DMS53 treated with DMSO at 0.1 percent for 48 hours (cell line): ENCODE data around the gene SMARCA2.

Source experiments
- DNase-seq: peaks from one replicate; lab custom pipeline; 2025; ENCODE audit not compliant: unreplicated experiment; lab: John Stamatoyannopoulos, UW

The SMARCA2 gene

DNA sequence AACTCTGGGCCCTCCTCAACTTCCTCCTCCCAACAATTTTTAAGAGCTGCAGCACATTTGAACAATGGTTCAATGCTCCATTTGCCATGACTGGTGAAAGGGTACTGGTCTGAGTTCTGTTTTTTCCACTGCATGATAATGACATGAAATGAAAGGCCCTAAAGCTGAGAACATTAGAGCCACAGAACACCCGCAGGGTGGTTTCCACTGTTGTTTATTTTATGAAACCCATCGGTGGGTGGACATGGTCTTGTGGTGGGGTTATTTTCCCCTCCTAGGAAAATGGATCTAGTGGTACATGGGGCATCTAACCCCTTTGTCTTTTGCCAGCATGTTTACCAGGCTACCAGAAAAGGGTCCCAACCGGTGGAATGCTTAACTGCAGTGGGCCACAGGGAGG is 71.8 kb downstream of the SMARCA2 start:
- no peak for DNase-seq

DNA sequence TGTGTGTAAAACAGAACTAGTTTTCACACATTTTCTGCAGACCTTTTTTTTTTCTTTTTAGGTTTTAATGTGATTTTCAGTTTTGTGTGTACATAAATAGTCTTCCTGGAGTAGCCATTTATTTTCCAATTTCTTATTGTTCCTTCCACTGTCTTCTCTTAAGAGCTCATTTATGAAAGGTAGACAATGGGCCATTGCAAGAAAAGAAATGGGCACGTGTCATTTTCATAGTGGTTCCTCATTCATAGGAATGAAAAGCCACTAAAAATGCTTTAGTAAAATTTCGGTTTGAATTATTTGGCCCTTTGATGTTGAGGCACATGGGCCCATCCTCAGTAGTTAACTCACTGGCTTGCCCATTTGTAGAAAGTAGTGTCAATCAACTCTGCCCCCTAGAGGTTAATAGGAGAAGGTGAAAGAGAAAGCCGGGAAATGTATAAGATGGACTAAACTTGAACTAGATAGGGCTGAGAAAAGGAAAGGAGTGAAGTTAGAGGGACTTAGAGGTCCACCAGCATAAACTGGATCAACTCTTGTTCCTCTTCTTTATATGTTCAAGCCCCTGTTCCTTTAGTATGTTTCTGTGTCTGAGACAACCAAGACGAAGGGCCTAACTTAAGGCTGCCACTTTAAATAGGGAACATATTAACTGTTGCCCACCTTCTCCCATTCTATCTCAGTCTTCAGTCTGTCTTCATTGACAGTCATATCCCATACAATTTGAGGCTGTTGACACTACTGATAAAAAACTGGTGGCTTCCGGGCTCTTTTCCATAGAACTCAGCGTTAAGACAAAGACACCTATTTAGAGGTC is 72.6 kb downstream of the SMARCA2 start:
- DNase-seq = no peak

GRCh38 chr9:2093920-2094597 is 78.9 kb downstream of the SMARCA2 start:
- no peak for DNase-seq

DNA sequence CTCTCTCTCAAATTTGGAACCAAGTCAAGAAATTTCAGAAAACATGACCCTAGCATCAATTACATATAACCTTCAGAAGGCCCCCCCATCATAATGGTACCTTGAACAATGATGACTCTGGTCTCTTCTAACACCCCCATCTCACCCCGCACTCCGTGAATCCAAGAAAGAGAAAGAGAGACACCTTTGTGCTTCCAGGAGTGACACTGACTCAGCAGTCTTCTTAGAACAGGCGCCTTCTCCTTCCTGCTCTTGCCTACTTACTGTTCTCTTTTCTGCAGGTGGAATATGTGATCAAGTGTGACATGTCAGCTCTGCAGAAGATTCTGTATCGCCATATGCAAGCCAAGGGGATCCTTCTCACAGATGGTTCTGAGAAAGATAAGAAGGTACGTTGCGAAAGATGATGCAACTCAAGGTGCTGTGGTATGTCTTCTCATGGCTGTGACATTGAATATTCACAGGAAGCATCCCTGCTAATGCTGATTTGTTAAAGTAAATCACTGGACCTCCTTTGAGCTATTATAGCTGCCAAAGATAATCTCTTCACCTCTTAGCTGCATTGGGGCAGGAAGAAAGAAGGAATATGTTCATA is 81.3 kb downstream of the SMARCA2 start:
- no peak for DNase-seq

- no peak for DNase-seq
These were observed 91.5 kb downstream of the SMARCA2 start for GRCh38 chr9:2106666-2107065.

- DNase-seq = no peak
These were observed 92.8 kb downstream of the SMARCA2 start for GRCh38 chr9:2107906-2108451.

DNA sequence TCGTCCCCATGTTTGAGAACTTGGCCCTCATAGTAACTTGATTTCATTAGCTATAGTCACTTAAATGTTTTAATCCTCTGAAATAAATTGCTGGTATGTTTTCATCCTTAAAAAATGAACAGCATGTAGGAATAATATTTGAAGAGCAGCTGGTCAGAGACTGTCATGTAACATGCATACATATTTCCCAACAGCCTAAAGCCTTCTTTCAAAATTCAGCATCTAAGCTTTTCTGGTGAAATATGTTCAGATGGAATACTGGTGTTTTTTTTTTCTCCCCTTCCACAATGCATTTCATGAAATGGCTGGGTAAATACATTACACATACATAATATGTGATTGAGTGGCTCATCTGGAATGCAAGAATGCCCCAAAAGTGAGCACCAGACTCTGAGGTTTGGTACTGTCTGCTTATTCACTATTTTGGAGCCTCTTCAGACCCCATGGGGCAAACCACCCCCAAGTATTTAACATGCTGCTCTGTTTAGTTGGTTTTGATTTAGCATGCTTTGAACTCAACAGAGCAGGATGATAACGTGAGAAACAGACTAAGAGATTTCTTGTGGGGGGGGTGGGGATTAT is 94.0 kb downstream of the SMARCA2 start:
- DNase-seq = no peak

- DNase-seq = no peak
These were observed 94.9 kb downstream of the SMARCA2 start for GRCh38 chr9:2110036-2110435.

DNA sequence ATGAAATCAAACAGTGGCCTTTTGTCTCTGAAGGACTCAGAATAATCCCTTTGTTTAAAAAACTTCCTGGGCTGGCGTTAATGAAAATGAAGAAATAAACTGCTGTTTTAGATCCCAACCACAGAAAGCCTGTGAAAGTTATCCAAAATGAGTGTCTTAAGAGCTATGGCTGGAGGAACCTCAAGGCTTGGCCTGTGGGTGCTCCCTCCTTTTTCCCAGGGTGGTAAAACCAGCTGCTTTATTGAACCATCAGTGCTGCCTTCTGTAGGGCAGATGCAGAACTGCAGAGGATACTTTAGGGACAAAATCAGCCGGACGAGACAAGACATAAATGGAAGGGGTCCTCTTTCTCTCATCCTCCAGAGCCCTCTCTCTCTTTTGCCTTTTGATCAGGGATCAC is 100.9 kb downstream of the SMARCA2 start:
- DNase-seq = no peak

DNA sequence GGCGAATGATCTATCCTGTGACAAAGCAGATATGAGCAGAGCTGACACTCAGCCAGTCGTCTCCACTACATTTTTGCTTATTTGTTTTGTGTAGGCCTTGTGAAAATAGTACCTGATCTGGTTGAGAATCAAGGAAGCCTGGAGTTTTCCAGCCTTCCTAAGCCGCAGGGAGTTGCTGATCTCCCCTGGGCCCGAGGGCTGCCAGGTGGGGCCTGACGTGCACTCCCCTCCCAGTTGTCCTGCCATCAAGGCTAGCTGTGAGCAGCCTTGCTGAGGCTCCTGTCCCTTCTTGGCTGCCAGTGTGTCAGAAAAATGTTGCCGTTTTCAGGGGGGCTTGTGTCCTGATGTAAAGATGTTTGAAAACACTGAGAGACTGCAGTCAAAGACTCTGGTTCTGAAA is 102.4 kb downstream of the SMARCA2 start:
- no peak for DNase-seq

- no peak for DNase-seq
These were observed 104.4 kb downstream of the SMARCA2 start for GRCh38 chr9:2119566-2119965.

DNA sequence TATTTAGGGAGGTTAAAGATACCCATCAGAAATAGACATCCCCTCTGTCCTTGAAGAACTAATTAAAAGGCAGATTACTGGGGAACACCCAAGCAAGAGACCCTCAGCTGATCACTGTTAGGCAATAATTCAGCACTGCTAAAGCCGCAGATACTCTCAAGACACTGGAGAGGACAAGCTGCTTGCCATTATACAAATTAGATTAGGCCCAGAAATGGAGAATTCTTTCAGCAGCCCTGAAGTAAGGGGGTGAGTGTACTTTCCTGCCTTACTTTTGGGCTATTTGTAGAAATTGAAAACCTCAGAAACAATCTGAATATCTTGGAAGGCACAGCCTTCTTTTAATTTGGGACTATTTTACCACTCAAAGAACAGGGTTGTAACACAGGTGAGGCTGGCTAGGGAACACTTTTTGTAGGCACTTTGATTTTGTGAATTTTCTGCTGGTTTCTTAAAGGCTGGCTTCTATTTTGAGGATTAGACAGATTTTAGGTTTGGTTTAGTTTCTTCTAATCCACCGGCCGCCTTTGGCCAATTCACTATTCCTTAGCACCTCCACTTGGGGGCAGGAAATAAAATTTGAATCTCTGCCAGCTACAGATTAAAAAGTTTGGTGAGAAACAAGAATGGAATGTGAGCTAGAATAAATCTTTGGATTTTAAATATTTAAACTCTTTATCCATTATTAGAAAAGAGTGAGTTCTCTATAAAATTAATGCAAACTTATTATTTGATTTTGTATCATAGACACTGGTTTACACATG is 106.0 kb downstream of the SMARCA2 start:
- no peak for DNase-seq

- no peak for DNase-seq
These were observed 107.2 kb downstream of the SMARCA2 start for GRCh38 chr9:2122299-2122698.

DNA sequence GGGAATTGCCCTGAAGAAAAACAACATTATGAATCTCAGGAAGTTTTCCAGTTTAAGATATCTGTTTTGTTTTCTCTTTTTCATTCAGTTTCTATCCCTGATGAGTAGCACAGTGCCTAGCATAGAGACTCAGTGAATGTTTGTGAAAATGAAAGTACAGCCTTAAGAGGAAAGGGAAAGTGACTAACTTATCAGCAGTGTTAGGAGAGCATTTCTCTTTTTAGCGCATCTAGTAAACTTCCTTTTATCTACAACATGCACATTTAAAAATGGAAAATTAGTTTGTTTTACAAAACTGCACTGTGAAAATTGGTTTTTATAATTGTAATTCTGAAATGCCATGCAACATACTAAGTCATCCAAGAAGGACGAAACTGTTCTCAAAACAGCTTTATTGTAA is 110.8 kb downstream of the SMARCA2 start:
- no peak for DNase-seq

GRCh38 chr9:2126331-2126803 is 111.2 kb downstream of the SMARCA2 start:
- DNase-seq = no peak

DNA sequence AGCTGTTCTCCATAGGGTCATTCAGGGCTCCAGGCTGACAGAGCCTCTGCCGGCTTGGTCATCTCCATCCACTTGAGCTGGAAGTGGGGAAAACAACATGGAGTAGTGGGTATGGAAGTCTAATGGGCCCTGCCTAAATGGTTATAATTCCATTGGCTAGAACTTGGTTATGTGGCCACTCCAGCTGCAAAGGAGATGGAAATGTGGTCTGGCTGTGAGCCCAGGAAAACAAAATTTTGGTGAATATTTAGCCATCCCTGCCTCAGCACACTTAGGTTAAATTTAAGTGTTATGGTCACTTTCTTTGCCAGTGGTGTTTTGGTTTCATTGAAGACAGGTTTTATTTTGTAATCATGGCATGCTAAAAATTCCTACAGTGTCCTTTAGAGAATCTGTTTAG is 112.3 kb downstream of the SMARCA2 start:
- no peak for DNase-seq

DNA sequence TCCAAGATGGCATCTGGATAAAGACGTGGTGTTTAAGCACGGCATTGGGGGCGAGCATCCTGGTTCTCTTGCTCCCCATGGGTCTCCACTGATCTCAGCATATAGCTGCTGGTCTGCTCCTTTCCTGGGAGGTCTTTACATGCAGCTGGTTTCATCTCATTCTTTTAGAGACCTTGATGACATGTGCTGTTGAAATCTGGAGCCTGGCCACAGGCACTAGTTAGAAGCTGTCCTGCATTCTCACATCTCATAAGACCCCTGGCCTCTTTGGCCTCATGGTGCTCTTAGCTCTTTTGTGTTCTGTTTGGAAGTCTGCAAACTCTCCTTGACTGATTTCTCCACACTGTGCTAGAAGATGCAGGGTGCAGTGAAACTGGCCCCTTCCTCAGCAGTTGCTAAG is 113.0 kb downstream of the SMARCA2 start:
- DNase-seq = no peak

- no peak for DNase-seq
These were observed 113.5 kb downstream of the SMARCA2 start for GRCh38 chr9:2128618-2129017.

GRCh38 chr9:2130941-2131340 is 115.8 kb downstream of the SMARCA2 start:
- DNase-seq = no peak

- DNase-seq = no peak
These were observed 117.4 kb downstream of the SMARCA2 start for GRCh38 chr9:2132484-2133082.
